K562 (cell line): Measurements from ENCODE around the gene GLIPR1L2. TPM values are rescaled to one million over a fixed set of nuclear protein-coding genes. Genes with fewer than 3 reads are reported as not detected.

ENCODE experiments used
- C11orf30 ChIP-seq: fragments of 450-650 bp; IDR thresholded peaks from 2 replicates; pipeline ENCODE4 v1.6.1; 2016; ENCODE audit warnings: low read depth, mild to moderate bottlenecking
- CBX3 ChIP-seq, 2 experiments: IDR thresholded peaks; 1 replicate in 1 of 2; 2 replicates in 1 of 2; pipeline ENCODE4 v1.6.1; 2012; ENCODE audit warnings: inconsistent platforms in 2 of 2, low read length in 2 of 2, borderline replicate concordance in 1 of 2, control low read depth in 1 of 2
- CC2D1A ChIP-seq: fragments of 450-650 bp; IDR thresholded peaks from 2 replicates; pipeline ENCODE4 v1.6.1; 2017; ENCODE audit warnings: mild to moderate bottlenecking
- CTCF ChIP-seq, 3 experiments: IDR thresholded peaks in 2 of 3; conservative IDR thresholded peaks in 1 of 3; 2 replicates each; pipeline ENCODE4 v1.5.1; 2011 to 2012; ENCODE audit warnings: low read length in 3 of 3, mild to moderate bottlenecking in 3 of 3, control low read depth in 2 of 3, improper control_type of control experiment in 1 of 3, inconsistent platforms in 1 of 3, low read depth in 1 of 3, mixed read lengths in 1 of 3, moderate library complexity in 1 of 3; ENCODE audit not compliant: insufficient read depth in 2 of 3
- FOXK2 ChIP-seq, 2 experiments: fragments of 450-650 bp; IDR thresholded peaks in 1 of 2; conservative IDR thresholded peaks in 1 of 2; 2 replicates each; pipeline ENCODE4 v1.6.1; 2016; ENCODE audit warnings: low read depth in 2 of 2, mild to moderate bottlenecking in 1 of 2
- MTF1 ChIP-seq: fragments of 250-450 bp; sonication (Bioruptor Pico); IDR thresholded peaks from 2 replicates; pipeline ENCODE4 v1.9.0; 2021; ENCODE audit warnings: moderate library complexity, mild to moderate bottlenecking, inconsistent platforms, borderline replicate concordance
- NRF1 ChIP-seq, 2 experiments: fragments of 450-650 bp; IDR thresholded peaks in 1 of 2; conservative IDR thresholded peaks in 1 of 2; 2 replicates each; pipeline ENCODE4 v1.6.1; 2014; ENCODE audit warnings: mild to moderate bottlenecking in 2 of 2
- POLR2G ChIP-seq: fragments of 200-400 bp; formaldehyde crosslinking; IDR thresholded peaks from 2 replicates; pipeline ENCODE4 v1.6.1; 2017; ENCODE audit warnings: low read depth, mild to moderate bottlenecking, antibody characterized with exemption, low read length, moderate library complexity
- POLR3G ChIP-seq: IDR thresholded peaks from 2 replicates; pipeline ENCODE4 v1.6.1; 2011; ENCODE audit not compliant: insufficient read length, insufficient replicate concordance; ENCODE audit errors: extremely low read depth
- RCOR1 ChIP-seq, 2 experiments: IDR thresholded peaks; 2 replicates each; pipeline ENCODE4 v1.6.1; 2012; ENCODE audit warnings: low read depth in 2 of 2, low read length in 2 of 2, borderline replicate concordance in 1 of 2, improper control_type of control experiment in 1 of 2
- SMARCA5 ChIP-seq: fragments of 450-650 bp; IDR thresholded peaks from 2 replicates; pipeline ENCODE4 v1.6.1; 2016
- SPI1 ChIP-seq: IDR thresholded peaks from 2 replicates; pipeline ENCODE4 v1.6.1; 2011; ENCODE audit warnings: low read depth, low read length, control low read depth, borderline replicate concordance
- SRSF3 ChIP-seq: fragments of 200-400 bp; formaldehyde crosslinking; IDR thresholded peaks from 2 replicates; pipeline ENCODE4 v1.6.1; 2016; ENCODE audit warnings: mild to moderate bottlenecking, low read length, moderate library complexity; ENCODE audit not compliant: insufficient read depth
- ZKSCAN8 ChIP-seq: fragments of 200-800 bp; sonication (Bioruptor generic); IDR thresholded peaks from 2 replicates; pipeline ENCODE4 v1.6.1; 2016; ENCODE audit warnings: missing genetic modification characterization, missing compliant biosample characterization
- ZMIZ1 ChIP-seq, 2 experiments: fragments of 150-350 bp in 1 of 2; IDR thresholded peaks; 2 replicates each; pipeline ENCODE4 v1.6.1; 2012 to 2016; ENCODE audit warnings: low read depth in 2 of 2, low read length in 2 of 2, mild to moderate bottlenecking in 1 of 2, moderate library complexity in 1 of 2
- ZNF263 ChIP-seq: sonication (generic); formaldehyde crosslinking; IDR thresholded peaks from 2 replicates; pipeline ENCODE4 v1.8.0; 2022; ENCODE audit warnings: mild to moderate bottlenecking, missing genetic modification reagents, borderline replicate concordance
- ZNF695 ChIP-seq: fragments of 450-650 bp; formaldehyde crosslinking; IDR thresholded peaks from 2 replicates; pipeline ENCODE4 v1.4.0; 2020; ENCODE audit warnings: mild to moderate bottlenecking, moderate library complexity
- polyA plus RNA-seq, 8 experiments: library from polyadenylated mRNA; depleted of rRNA in 4 of 8; stranded (reverse) in 5 of 8; unstranded in 3 of 8; fragments of >200 nt; fragmentation: Nextera tagmentation in 2 of 8; fragmentation: Illumina TruSeq in 1 of 8; extraction: Ambion mirVana in 2 of 8; extraction: Trizol in 1 of 8; gene quantifications; 2 replicates each; pipeline versions ENCODE4 v1.2.1 to v1.2.3, GENCODE V29; 2011 to 2014; ENCODE audit warnings: inconsistent platforms in 1 of 8, missing spikeins in 1 of 8
- total RNA-seq, 7 experiments: library from RNA; depleted of rRNA in 6 of 7; stranded (reverse); fragments of >200 nt in 6 of 7; fragmentation: Illumina TruSeq in 2 of 7; extraction: Trizol in 2 of 7; gene quantifications; 2 replicates each; pipeline versions ENCODE4 v1.2.1 to v1.2.3, GENCODE V29; 2011 to 2021; ENCODE audit warnings: low replicate concordance in 1 of 7
- TF ChIP-seq, protein P1 (sequence below): IDR thresholded peaks from 3 replicates; pipeline ENCODE4 v1.6.1; 2011; ENCODE audit warnings: borderline replicate concordance, mild to moderate bottlenecking, moderate library complexity; ENCODE audit not compliant: insufficient read length; ENCODE audit errors: extremely low read depth

GLIPR1L2 gene
- total and polyA plus RNA-seq, 9 of the 15 experiments (the other 6 are each of a cell fraction or from before 2014, with no cell fraction given): not detected

DNA sequence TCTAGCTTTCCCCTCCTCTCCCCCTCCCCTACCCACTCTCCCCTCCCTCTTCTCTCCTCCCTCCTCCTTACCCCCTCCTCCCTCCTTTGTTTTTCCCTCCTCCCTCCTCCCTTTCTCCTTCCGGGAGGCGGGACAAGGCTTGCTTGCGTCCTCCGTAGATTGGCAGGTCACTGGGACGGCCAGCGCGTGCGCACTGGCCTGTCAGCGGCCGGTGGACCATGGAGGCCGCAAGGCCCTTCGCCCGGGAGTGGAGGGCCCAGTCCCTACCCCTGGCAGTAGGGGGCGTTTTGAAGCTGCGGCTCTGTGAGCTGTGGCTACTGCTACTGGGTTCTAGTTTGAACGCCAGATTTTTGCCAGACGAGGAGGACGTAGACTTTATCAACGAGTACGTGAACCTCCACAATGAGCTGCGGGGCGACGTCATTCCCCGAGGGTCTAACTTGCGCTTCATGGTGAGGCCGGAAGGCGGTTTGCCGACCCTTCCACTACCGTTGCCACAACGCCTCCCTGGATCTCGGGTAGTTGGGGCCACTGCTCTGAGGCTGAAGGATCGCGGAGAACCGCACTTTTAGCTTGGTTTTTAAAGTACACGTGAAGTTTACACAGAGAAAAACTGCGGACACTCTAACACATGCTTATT is at the start of gene GLIPR1L2 (continued):
- TF ChIP-seq POLR3G: no peak
- TF ChIP-seq SRSF3: no peak
- TF ChIP-seq CTCF (IDR thresholded peaks at IDR 0.05 in 2 of 3, conservative IDR thresholded peaks at IDR 0.05 in 1 of 3; ENCODE audit: insufficient read depth in 2 of 3, low read depth in 1 of 3, low read length in 3 of 3): peak; percentile 53 to 80 (median 63)
- peak; percentile 56 for TF ChIP-seq POLR2G
- peak; percentile 98 for TF ChIP-seq ZNF263 (CRISPR knock-in tag)
- TF ChIP-seq CC2D1A: 0 out of 2 replicates have a peak, but pooled peaks have one; percentile 20
- no peak for TF ChIP-seq ZKSCAN8
- TF ChIP-seq SMARCA5: no peak
- TF ChIP-seq FOXK2 (conservative IDR thresholded peaks at IDR 0.05 in 1 of 2, IDR thresholded peaks at IDR 0.05 in 1 of 2; ENCODE audit: low read depth in 2 of 2): peak in 1 of 2 experiments; percentile 33; a peak in 1 of 4 replicates
- no peak for TF ChIP-seq ZNF695 (CRISPR knock-in tag)
- TF ChIP-seq SPI1: no peak
- no peak for TF ChIP-seq CBX3 (IDR thresholded peaks at IDR 0.05; ENCODE audit: borderline replicate concordance in 1 of 2, low read length in 2 of 2)
- TF ChIP-seq C11orf30: no peak
- TF ChIP-seq ZMIZ1 (IDR thresholded peaks at IDR 0.05; ENCODE audit: low read depth in 2 of 2, low read length in 2 of 2): no peak
- TF ChIP-seq, protein P1, sequence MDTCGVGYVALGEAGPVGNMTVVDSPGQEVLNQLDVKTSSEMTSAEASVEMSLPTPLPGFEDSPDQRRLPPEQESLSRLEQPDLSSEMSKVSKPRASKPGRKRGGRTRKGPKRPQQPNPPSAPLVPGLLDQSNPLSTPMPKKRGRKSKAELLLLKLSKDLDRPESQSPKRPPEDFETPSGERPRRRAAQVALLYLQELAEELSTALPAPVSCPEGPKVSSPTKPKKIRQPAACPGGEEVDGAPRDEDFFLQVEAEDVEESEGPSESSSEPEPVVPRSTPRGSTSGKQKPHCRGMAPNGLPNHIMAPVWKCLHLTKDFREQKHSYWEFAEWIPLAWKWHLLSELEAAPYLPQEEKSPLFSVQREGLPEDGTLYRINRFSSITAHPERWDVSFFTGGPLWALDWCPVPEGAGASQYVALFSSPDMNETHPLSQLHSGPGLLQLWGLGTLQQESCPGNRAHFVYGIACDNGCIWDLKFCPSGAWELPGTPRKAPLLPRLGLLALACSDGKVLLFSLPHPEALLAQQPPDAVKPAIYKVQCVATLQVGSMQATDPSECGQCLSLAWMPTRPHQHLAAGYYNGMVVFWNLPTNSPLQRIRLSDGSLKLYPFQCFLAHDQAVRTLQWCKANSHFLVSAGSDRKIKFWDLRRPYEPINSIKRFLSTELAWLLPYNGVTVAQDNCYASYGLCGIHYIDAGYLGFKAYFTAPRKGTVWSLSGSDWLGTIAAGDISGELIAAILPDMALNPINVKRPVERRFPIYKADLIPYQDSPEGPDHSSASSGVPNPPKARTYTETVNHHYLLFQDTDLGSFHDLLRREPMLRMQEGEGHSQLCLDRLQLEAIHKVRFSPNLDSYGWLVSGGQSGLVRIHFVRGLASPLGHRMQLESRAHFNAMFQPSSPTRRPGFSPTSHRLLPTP: no peak
- 0 out of 4 replicates have a peak, but pooled peaks of 1 of the 2 experiments have one; percentile 5 for TF ChIP-seq RCOR1 (IDR thresholded peaks at IDR 0.05; ENCODE audit: borderline replicate concordance in 1 of 2, low read depth in 2 of 2, low read length in 2 of 2)
- peak; percentile 95 to 96 for TF ChIP-seq NRF1 (conservative IDR thresholded peaks at IDR 0.05 in 1 of 2, IDR thresholded peaks at IDR 0.05 in 1 of 2)
- no peak for TF ChIP-seq MTF1 (CRISPR knock-in tag)
